HG03565 (cell line): ENCODE results near the gene FILIP1L.

Source experiments
- ATAC-seq: cut with Tn5 transposase; IDR thresholded peaks from one replicate; pipeline ENCODE4 v1.9.1; 2021; ENCODE audit warnings: mild to moderate bottlenecking, moderate library complexity; ENCODE audit not compliant: unreplicated experiment

Gene FILIP1L

GRCh38 chr3:100114413-100115030, at the start of gene FILIP1L:
Gene FILIP1L (minus strand): TSS chr3:100114501.
- ATAC-seq = no peak

DNA sequence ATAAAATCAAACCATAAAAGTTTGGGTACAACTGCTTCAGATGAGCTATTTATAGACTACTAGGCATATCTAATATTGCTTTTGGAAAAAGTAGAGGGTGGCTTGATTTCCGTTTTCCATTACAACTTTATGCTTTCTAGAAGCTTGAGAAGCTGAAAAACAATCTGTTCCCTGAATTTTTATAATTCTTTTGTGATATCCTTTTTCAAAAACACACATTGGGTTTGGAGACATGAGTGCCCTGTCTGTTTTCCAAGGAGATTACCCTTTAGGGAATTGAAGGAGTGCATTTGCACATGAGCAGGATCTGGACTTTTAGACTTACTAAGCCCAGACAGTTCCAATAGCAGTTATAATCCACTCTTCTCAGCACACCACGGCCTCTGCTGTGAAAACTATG, 49.5 kb upstream of the FILIP1L start:
- ATAC-seq = no peak

DNA sequence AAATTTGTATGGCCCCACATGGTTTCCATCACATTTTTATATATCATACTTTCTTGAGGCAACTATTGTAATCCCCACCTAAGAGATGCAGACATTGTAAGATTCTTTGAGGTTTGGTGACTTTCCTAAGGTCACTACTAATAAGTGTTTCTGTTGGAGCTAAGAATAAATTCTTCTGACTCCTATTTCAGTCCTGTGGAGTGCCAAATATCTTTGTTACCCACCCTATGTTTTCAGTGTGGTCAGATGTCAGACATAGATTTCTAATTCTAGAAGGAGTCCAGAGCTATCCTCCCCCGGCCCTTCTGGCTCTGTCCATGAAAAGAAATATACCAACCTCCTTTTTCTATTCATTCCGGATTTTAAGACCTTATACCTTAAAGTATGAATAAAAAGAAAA, 46.2 kb upstream of the FILIP1L start:
- no peak for ATAC-seq

GRCh38 chr3:100159331-100160153, 45.2 kb upstream of the FILIP1L start:
- no peak for ATAC-seq

DNA sequence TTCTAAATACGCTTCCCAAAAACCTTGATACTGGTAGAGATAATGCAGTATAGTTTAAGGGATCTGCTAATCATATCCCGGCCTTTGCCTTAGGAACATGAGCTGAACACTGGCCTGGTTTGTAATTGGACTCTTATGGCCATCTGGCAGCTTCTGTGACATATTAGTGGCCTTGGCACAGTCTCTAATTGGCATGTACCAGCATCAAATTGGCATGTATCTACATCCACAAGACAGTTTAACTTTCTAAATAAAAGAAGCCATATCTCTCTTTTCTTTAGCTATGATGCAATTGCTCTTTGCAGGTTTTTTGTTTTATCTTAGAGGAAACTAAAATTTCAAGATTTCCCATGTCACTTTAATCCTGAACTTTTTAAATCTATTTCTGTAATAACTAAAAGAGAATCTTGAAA, 44.6 kb upstream of the FILIP1L start:
- no peak for ATAC-seq

DNA sequence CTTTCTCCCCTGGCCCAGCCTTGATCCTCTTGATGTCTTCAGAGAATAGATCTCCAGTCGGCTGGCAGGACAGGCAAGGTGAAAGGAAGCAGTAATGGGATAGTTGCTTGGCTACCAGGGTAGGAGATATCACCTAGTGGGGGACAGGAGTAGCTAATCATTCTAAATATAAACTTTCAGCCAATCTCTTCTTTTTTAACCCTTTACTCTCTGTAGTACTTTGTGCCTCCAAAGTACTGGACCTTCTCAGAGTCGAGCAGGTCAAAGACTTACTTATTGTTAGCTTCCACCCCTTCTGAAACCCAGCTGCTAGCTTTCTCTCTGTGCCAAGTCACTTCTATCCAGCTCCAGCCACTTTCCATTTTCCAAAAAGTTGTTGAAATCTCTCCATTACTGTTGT, 43.4 kb upstream of the FILIP1L start:
- ATAC-seq = no peak

DNA sequence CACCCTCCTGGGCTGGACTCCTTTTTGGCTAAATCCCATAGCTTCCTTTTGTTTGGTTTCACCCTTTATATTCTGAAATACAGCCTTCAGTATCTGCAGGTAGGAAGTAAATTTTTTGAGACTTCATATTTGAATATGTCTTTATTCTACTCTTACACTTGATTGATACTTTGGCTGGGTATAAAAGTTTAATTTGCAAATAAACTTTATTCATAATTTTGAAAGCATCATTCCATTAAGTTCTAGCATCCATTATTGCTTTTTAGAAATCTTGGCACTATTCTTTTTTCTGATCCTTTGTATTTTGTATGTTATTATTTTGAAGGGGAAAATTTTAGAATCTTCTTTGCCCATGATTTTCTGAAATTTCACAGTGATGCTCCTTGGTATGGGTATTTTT, 41.3 kb upstream of the FILIP1L start:
- ATAC-seq = no peak

GRCh38 chr3:100155128-100155527, 40.8 kb upstream of the FILIP1L start:
- ATAC-seq = no peak

GRCh38 chr3:100154171-100154570, 39.9 kb upstream of the FILIP1L start:
- ATAC-seq = no peak

GRCh38 chr3:100151024-100151707, 36.9 kb upstream of the FILIP1L start:
- ATAC-seq = no peak

DNA sequence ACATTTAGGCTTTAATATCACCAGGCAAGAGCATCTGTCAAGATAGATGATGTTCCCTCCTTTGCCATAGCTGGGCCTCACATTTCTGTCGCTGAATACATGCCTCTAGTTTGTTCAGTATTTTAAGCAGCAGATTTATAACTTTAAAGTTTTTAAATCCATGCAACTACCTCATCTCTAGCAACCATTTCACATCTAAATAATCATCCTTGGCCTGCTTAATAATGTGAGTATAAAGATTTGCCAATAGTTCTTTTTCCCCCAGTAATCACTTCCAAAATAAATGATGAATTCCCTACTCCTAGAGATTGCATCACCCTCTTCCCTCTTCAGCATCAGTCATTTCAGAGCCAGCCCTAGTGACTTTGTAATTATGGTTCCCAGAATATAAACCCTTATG, 36.2 kb upstream of the FILIP1L start:
- no peak for ATAC-seq

DNA sequence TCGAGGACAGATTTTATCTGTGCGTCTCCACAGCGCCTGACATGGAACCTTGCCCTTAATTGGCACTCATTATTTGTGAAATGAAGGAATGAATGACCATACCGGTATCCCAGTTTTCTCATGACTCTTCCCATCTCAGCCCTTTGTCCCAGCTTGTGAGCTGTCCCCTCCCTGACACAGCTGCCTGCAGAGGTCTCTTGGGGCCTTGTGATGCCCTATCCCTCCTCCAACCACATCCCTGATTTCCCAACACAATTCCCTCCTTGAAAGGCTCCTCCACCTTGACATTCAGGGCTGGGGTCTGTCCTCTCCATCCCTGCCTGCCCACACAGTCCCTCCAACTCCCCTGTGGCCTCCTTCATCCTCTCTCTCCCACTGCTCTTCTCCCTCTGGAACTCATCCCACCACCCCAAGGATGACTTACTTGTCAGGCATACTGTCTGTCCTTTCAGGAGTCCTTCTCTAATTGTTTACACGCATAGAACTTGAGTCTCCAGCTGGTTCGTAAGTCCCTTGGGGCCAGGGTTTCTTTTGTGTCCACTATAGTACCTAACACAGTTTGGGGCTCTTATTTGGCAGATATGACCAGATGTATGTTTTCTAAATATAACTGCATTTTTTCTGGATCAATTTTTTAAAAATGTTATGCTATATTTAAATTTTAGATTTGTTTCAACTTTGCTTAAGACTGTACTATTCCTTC, 35.6 kb upstream of the FILIP1L start:
- ATAC-seq = no peak

GRCh38 chr3:100149130-100149529, 34.8 kb upstream of the FILIP1L start:
- ATAC-seq = no peak

DNA sequence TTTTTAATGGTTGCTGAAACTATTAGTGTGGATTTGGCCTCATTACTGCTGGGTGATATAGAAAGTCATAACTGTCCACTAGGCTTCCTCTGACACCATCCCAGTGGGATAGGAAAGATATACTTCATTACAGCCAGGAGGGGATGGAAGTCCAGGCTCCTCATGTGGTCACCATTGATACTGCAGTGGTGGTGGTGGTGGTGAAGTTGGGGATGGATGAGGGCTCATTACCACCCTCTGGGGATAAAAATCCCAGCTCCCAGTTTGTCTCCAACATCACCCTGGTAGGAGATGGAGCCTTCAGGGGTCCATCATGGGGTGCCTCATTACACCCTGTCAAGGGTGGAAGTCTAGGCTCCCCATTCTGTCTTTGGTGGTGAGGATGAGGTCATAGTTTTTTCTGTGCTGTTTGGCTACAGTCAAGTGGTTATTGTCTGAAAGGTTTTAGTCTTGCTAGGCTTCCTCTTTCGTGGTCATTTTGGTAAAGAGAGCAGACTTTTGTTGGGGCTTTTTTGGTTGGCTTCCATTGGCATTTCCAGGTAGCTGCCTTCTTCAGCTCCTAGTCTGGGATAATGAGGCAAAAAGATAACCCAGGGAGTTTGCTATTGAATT, 30.1 kb upstream of the FILIP1L start:
- ATAC-seq = peak; percentile 96

DNA sequence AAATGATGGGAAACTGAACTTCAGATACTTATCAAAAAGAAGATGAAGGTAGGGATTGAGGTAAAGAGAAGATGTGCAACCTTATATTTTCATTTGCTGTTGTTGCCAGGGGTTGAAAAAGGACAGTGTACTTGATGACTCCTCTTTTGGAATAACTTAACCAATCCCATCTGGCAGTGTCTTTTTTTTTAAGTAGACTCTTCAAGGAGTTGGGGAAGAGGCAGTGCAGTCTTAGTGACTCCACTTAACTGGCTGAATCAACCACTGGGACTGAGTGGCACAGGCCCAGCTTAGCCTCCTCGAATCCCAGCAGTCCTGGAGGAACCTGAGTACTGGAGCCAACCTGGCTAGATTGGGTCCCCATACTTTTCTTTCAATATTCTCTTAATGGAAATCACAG, 27.3 kb upstream of the FILIP1L start:
- ATAC-seq = no peak

DNA sequence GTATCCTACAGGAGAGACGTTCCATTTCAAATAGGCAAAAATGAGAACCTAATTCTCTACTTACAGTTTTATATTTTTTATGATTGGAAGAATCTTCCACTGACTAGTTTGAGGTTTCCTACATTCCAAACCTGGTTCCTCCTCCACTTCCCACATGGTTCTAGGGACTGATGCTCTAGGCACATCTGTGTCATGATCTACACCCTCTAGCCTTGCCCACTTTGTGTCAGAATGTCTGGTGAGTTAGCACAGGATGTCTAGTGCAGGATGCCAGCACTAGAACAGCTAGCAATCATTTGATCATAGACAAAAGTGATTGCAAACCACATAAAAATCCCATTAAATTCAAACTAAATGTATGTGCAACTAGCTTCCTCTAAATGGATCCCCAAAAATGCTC, 26.7 kb upstream of the FILIP1L start:
- no peak for ATAC-seq

- ATAC-seq = no peak
Observed at GRCh38 chr3:100136921-100137320, 22.6 kb upstream of the FILIP1L start.

- ATAC-seq = no peak
Observed at GRCh38 chr3:100131241-100131640, 16.9 kb upstream of the FILIP1L start.

- no peak for ATAC-seq
Observed at GRCh38 chr3:100129941-100130340, 15.6 kb upstream of the FILIP1L start.

DNA sequence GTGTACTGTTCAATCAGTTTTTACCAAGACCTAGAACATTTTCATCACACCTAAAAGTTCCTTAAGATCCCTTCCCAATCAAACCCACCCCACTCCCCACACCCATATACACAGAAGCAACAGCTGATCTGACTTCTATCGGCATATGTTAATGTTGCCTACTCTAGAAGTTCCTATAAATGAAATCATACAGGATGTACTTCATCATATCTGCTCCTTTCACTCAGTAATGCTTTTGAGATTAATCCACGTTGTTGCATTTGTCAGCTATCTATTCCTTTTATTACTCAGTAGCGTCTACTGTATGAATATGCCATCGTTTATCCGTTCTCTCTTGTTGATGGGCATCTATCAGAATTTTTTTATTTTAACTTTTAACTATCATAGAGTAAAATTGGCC, 14.3 kb upstream of the FILIP1L start:
- ATAC-seq = no peak

DNA sequence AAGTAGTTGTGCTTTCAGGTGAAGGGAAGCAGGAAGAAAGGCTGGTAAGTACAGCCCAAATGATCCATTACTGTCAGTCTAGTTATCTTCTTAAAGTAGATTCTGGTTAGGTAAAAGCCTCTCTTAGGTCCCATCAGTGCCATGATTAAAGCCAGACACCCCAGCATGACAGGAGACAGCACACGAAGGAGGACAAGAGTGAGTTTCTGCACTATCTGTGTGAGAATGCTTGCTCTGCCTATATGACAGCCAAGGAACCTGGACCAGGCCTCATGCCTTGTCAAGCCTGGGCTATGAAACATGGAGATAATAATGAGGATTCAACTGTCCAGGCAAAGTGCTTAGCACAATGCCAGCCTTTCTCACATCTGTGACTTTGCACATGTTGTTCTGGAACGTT, 13.5 kb upstream of the FILIP1L start:
- ATAC-seq = no peak
